GM11168 (cell line): ENCODE measurements around the gene NAT9.

Experiments
- in situ Hi-C: fragments of 300-500 bp; cut with MboI; formaldehyde crosslinking; loops from one replicate; pipeline ENCODE4 v1.12.0; 2022; ENCODE audit warnings: low sequenced_read_pairs; ENCODE audit not compliant: unreplicated experiment

The NAT9 gene

DNA sequence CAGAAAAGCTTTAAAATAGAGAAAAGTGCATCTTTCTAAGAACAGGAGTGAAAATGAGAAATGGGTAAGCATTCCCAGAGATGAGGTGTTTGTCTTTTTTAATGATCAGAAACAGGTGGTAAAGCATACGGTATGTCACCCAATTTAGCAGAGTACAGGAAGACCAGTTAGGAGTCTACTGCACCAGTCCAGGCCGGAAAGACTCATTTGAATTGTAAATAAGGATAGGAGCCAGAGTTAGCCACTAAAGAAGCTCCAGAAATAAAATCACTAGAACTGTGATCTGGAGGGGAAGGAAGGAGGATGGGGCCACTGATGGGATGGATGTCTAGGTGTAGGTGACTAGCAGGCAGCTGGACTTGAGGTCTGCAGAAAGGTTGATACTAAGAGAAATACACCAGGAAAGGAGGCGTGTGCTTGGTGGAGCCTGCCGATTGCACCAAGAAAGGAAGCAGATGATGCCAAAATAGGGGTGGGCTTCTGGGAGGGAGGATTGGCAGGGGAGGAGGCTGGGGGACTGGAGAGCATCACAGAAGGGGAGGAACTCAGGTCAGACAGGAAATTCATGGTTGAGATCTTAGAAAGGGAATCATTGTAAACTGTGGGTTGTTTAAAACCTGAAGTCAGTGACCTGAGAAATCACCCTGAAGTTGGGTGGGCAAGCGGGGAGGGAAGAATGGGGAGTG is 8.1 kb upstream of the NAT9 start:
- in situ Hi-C loops, result no loop called here

DNA sequence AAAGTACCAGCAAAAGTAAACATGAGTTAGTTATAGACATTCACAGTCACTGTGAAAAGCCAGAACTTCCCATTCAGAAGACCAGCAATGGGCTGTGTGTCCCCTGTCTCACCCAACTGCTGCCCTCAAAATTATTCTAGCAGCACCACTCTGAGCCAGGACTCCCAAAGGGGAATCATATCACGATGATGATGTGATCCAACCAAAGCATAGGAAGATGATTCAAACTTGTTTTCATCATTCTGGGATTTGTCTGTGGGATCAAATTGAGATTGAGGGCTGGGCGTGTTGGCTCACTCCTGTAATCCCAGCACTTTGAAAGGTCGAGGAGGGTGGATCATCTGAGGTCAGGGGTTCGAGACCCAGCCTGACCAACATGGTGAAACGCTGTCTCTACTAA is 6.4 kb upstream of the NAT9 start:
- in situ Hi-C loops, result no loop called here

DNA sequence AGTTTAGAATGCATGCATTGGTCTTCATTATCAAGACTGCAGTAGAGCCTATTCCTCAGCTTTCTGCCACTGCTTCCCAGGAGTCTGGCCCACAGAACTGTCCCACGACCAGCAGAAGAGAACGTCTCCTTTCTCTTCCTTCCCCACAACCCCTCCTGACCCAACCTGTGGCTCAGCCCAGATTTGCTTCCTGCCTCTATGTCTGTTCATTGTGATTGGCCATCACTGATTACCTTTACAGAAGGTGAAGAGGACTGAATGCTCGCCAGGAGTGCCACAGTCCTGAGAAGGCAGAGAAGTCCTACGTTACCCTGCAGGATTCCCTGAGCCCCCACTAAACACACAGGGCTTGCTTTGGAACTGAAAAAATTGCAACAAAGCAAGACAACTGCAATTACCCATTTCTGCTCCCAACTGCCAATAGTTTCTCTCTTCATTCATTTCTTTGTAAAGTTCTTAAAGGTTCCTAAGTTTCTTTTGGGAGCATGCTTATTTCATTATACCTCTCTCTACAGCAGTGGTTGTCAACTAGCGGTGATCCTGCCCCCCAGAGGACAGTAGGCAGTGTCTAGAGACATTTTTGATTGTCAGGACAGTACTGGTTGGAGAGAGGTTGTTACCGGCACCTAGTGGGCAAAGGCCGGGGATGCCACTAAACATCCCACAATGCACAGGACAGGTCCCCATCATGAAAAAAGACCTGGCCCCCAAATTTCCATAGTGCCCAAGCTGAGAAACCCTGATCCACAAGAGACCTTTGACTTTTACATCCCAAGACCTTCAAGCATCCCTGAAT is 4.5 kb upstream of the NAT9 start:
- in situ Hi-C loops, result no loop called here

DNA sequence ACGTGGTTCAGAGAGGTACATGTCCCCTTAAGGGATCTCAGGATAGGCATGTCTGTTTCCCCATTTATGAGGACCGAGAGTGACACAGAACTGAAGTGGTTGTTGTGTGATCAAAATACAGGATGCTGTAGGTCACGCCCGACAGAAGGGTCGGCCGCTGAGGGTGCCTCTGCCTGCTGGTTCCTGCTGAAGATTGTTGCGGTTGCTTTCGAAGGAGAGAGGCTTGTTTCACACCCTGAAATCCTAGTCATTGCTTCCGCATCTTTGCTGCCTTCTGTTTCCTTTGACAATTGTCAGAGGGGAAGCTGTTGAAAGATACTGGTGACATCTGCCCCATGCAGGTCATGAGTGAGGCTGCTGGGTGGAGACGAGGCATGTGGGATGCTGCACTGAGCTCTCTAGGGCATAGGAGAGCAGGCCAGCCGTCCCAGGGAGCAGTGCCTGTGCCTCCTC is 3.8 kb upstream of the NAT9 start:
- in situ Hi-C loops, result no loop called here

DNA sequence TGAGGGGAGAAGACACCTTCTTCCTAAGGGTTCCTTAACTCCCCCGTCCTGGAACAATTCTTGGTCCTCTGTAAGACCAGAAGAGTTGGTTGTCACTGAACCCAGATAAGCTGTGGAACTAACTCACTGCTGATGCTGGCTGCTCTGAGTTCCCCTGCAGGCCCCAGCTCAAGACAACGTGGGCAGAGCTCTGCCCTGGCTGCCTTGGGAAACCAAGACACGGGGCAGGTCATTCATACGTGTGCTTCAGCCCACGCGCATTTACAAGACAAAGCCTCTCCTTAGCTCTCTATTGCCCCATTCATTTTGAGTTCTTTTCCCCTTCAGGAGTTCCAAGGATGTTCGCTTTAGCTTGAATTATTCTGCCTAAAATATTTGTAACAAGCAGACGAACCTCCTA is 3.4 kb upstream of the NAT9 start:
- in situ Hi-C loops, result no loop called here

DNA sequence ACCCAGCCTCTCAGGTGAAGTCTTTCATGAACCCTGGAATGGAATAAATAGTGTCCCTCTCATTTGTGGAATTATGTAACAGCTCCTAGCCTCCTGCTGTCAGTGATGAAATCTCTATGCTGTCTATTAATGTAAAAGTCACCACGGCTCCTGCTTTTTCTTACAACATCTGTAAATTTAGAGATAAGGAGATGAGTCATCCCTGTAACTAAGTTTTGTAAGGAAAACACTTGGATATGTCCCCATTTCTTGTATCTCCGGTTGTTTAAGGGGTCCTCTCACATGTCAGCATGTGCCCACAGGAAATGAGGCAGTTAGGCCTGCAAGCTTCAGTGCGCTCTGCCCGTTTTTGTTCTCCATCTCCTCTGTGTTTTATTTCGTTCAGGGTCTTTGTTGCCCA is 2.8 kb upstream of the NAT9 start:
- in situ Hi-C loops, result no loop called here

DNA sequence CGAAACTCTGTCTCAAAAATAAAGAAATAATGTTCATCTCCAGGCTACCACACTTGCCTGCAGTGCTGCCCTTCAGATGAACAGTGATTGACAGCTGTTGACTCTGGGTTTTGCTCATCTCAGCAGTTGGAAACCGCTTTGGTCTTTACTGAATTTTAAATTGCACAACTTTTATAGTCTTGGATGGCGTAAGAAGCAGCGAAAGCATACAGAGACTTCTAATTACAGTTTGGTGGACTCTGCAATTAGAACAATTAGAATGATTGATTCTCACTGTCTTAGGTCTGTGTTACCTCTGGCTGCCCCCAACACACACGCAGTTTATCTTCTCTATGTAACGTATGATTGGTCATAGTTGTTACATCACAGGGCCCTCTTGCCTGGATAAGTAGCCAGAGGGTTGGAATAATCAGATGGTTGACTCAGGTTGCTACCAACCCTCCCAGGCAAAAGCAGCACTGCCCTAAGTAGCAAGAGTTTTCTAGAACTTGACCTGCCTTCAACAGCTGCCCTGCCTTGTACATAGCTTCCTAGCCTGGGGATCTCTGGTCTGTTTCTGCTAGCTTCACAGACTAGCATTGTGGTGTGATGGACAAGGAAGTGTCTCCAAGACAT is 1.9 kb upstream of the NAT9 start:
- in situ Hi-C loops, result no loop called here

DNA sequence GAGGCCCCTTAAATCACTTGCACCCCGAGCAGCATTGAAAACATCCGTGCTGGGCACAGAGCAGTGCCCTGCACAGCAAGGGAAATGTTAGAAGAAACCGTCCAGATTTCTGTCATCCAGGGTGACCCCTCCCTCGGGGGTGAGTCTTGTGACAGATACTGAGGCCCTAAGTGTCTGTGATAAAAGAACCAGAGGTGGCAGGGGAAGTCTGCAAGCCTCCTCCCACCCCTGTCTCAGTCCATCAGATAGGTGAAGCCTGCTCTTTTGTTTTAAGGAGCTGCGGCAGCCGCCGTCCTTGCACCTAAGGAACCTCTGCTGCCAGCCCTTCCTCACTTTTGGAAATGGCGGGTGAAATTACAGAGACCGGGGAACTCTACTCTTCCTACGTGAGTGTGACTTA is 845 bp upstream of the NAT9 start:
- in situ Hi-C loops, result no loop called here

DNA sequence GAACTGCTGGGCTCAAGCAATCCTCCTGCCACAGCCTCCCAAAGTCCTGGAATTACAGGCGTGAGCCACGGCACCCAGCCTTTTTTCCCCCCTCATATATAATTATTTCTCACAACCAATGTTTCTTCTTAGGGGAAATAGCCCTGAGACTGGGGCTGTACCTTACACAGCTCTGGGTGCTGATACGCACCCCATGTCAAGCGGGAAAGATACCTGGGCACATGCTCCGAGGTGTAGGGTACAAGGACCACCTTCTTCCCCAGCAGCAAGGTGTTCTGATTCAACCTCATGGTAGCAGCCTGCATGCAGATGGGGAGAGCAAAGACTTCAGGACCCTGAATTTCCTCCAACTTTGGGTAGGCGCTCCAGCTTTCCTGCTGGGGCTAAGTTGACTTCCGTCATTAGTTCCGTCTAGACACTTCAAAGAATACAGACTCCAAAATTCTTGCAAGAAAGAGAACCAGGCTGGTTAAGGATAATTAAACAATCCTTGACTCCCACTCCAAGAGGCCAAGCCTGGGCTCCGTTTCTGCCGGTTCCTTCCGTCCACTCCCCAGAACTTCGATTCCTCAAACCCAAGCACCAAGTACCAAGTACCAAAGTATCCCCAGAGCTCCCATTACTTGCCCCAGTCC is 619 bp downstream of the NAT9 start:
- in situ Hi-C loops, result no loop called here

DNA sequence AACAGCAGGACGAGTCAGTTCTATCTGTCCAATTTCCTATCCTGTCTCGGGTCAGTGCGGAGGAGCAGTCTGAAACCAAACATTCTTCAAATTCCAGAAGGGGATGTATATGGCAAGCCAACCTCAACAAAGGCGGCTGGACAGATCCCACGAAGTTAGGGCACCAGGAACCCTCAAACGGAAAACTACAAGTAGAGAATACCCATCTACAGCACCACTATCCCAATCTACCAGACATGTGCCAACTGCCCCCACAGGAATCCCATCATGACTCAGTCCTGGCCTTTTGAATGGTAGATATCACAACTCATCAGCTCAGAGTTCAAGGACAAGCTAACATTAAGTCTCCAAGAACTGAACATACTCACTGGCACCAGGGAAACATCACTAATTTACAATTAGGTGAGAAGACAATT is 2.3 kb downstream of the NAT9 start:
- in situ Hi-C loops, result no loop called here

DNA sequence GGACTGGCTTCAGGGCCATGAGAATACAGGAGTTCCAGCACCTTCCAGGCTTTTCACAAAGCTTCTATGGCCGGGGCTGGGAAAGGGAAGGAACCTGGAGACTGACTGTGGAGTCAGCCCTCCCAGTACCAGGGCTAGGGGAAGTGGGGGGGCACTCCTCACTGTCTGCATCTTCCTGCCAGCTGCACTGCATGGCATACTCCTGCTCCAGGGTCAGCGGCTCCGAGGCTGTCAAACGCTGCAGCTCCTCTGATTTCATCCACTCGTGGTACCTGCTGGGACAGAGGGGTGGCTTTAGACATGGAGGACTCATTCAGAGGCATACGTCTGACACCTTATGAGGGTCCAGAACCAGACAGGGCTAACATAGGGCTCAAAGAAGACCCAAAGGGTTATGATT is 2.7 kb downstream of the NAT9 start:
- in situ Hi-C loops, result no loop called here

DNA sequence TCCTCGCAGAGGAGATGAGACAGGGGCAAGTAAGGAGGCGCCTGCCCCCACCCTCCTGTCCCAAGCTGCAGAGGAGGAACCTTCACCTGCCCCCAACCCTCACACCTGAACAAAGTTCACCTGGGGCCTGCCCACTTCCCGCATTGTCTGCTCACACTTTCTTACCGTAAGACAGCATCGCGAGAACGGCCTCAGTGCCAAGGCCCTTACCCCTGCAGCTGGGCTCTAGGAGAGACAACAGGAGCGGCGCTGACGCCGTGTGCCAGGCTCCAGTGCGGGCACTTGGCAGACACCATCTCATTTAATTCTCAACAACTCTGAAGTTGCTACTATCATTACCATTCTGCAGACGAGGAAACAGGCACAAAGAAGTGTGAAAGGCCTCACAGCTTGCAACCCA is 4.1 kb downstream of the NAT9 start:
- in situ Hi-C loops, result no loop called here

DNA sequence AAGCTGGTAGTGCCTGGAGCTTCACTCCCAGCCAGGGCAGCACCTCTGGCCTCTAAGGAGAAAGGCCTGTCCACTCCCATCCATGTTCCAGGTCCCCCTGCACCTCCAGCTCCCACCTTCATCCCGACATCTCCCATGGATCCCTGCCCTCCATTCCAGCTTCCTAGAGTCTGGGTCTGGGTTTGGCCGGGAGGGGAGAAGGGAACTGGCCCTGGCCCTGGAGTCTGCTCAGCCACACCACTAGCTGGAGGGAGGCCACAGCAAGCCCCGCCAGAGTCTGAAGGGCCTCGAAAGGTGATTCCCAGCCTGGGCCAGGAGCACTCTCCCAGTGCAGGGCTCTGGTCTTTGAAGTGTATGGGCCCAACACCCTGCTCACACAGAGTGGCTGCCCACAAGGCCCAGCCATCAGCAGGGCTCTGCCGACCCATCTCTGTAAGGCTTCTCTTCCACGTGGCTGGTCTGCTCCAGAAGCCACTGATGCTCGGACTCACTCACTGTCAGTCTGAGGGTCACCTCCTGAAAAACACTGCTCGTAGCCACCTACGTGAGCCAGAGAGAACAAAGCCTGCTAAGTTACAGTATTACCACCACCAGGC is 4.7 kb downstream of the NAT9 start:
- in situ Hi-C loops, result no loop called here

DNA sequence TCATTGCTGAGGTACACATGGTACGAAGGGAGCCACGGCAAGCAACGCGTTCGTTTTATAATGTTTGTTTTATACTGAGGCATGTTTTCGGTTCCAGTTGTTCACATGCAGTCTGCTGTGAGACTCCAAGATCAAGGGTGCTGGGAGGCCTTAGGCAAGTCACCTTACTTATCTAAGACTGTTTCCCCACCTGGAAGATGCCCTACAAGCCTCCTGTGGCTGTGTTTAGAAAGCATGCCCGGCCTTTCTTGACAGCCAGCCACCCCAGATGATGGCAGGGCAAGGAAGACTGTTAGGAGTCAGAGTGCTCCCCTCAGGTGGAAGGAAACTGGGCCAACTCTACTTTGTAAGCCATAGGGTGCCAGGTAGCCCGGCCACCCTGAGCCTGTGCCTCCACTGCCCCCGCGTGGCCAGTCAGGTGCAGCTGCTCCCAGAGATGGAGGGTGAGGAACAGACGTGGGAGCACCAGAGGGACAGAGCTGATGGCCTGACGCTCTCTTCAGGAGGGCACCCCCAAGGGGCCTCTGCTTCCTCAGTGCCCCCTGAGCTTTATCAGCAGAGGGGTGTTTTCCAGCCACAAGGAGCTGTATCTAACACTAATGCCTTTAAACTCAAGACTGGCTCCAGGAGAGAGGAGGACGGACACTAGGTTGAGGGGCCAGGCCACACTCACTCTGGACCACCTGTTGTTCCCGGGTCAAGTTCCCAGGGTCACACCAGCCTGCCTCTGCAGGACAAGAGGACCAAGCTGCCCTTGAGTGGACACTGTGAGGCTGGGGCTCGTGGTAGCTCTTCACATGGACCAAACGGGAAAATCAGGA is 5.4 kb downstream of the NAT9 start:
- in situ Hi-C loops, result no loop called here

DNA sequence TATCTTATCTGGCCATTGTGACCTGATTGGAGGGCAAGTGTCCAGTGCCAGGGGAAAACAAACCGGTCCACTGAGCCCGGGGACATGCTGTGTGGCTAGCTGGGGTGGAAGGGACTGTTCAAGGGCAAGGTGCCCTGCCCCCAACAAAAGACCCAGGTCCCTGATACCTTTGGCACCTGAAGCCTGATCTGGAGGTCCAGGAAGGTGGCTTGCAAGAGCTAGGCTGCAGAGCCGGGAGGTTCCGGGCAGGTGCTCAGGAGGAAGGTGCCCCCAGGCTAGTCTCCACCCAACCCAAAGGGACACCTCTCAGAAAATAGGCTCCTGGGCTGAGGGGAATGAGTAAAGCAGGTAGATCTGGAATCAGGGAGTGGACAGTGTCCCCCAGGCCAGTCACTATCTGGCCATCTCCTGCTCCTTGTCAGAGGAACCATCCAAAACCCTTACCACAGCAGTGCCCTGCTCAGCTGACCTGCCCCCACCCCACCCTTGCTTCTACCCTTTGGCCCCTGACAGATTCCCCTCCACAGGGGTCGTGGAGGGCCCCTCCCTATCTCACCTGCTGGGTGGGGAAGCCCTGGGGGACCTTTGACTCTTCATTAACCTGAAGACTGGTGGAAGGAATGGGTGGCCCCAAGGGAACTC is 6.2 kb downstream of the NAT9 start:
- in situ Hi-C loops, result no loop called here

DNA sequence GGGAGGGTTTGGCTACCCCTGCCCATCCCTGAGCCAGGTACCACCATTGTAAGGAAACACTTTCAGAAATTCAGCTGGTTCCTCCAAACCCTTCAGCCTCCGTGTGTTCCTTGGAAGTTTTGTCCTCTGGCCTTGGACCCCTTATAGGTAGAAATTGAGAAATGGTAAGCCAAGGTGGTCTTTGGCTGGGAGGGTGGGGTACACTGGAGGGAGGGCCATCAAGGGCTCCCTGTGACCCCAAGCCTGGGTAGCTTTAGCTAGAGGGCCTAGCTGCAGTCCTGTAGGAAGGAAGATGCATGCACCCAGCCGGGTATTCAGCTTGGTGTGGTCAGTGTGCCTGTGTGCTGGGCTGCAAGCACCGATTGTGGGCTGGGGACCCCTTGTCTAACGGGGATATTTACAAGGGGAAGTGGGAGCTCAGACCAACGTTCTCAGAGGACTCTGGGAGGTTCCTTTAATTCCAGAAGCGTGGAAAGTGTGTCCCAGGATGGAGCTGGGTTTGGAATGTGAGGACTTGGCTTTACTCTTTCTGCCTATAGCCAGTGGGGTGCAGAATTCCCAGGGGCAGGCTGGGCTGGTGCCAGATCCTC is 6.8 kb downstream of the NAT9 start:
- in situ Hi-C loops, result no loop called here

DNA sequence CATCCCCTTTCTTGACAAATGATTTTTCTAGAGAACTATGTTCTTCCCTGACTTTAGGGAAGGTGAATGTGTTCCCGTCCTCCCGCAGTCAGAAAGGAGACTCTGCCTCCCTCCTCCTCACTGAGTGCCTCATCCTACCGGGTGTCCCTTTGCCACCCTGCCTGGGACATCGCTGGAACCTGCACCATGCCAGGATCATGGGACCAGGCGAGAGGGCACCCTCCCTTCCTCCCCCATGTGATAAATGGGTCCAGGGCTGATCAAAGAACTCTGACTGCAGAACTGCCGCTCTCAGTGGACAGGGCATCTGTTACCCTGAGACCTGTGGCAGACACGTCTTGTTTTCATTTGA is 7.4 kb downstream of the NAT9 start:
- in situ Hi-C loops, result no loop called here

DNA sequence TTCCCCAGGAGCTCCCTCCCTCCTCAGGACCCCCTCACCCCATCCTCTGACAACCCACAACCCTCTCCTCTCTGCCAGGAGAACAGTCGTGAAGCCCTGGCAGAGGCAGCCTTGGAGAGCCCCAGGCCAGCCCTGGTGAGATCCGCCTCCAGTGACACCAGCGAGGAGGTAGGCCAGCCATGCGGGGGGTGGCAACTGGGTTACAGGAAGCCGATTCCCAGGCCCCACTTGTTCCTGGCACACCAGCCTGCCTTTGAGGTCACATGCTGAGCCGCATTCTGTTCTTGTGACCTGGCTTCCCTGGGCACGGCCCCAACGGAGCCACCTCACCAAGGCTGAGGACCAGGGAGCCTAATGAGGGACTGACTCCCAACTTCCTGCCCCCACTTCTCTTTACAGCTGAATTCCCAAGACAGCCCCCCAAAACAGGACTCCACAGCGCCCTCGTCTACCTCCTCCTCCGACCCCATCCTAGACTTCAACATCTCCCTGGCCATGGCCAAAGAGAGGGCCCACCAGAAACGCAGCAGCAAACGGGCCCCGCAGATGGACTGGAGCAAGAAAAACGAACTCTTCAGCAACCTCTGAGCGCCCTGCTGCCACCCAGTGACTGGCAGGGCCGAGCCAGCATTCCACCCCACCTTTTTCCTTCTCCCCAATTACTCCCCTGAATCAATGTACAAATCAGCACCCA is 7.9 kb downstream of the NAT9 start:
- in situ Hi-C loops, result no loop called here
